WI38 (cell line): Measurements from ENCODE around the gene DPF3.

Source experiments
- H3K4me3 ChIP-seq: 2 replicates; pipeline ENCODE4 v1.5.1; 2011; ENCODE audit warnings: low read depth, mild to moderate bottlenecking, control low read depth, low read length
- TF ChIP-seq, protein P1 (sequence below): IDR thresholded peaks from 2 replicates; pipeline ENCODE4 v1.5.1; 2012; ENCODE audit warnings: low read depth, mild to moderate bottlenecking, control low read depth, low read length

The DPF3 gene

GRCh38 chr14:72801836-72802587 is 91.9 kb downstream of the DPF3 start:
- TF ChIP-seq, protein P1, sequence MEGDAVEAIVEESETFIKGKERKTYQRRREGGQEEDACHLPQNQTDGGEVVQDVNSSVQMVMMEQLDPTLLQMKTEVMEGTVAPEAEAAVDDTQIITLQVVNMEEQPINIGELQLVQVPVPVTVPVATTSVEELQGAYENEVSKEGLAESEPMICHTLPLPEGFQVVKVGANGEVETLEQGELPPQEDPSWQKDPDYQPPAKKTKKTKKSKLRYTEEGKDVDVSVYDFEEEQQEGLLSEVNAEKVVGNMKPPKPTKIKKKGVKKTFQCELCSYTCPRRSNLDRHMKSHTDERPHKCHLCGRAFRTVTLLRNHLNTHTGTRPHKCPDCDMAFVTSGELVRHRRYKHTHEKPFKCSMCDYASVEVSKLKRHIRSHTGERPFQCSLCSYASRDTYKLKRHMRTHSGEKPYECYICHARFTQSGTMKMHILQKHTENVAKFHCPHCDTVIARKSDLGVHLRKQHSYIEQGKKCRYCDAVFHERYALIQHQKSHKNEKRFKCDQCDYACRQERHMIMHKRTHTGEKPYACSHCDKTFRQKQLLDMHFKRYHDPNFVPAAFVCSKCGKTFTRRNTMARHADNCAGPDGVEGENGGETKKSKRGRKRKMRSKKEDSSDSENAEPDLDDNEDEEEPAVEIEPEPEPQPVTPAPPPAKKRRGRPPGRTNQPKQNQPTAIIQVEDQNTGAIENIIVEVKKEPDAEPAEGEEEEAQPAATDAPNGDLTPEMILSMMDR, result no peak
- H3K4me3 ChIP-seq, result no peak overlapping the region

DNA sequence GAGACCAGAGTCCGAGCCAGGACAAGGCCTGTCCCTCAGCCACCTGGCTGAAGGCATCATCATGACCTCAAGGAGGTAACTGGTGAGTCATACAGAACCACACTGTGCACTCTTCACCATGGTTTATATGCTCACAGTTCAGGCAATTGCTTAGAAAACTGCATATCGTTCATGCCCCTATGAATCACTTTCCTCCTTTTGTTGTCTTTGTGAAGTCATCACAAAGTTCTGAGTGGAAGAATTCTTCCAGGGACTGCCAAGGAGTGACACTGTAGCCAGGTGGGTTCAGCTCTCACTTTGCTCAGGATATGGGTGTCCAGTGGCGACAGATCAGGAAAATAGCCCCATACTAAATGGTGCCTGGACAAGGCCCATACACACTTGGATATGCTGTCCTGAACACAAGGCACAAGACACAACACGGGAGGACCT is 92.5 kb downstream of the DPF3 start:
- no peak overlapping the region for H3K4me3 ChIP-seq
- TF ChIP-seq, protein P1, result no peak

GRCh38 chr14:72800848-72801370 is 93.0 kb downstream of the DPF3 start:
- TF ChIP-seq, protein P1, result no peak
- no peak overlapping the region for H3K4me3 ChIP-seq

DNA sequence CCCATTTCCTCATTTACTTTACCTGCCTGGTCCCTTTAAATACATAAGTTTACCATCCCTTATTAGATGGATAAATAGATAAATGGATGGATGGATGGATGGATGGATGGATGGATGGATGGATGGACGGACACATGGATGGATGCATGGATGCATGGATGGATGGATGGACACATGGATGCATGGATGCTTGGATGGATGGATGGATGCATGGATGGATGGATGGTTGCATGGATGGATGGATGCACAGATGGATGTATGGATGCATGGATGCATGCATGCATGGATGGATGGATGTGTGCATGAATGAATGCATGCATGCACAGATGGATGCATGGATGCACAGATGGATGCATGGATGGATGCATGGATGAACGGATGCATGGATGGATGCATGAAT is 93.6 kb downstream of the DPF3 start:
- TF ChIP-seq, protein P1, result no peak
- no peak overlapping the region for H3K4me3 ChIP-seq

- TF ChIP-seq, protein P1, result no peak
- no peak overlapping the region for H3K4me3 ChIP-seq
Measured at GRCh38 chr14:72796935-72797334, 97.0 kb downstream of the DPF3 start.

DNA sequence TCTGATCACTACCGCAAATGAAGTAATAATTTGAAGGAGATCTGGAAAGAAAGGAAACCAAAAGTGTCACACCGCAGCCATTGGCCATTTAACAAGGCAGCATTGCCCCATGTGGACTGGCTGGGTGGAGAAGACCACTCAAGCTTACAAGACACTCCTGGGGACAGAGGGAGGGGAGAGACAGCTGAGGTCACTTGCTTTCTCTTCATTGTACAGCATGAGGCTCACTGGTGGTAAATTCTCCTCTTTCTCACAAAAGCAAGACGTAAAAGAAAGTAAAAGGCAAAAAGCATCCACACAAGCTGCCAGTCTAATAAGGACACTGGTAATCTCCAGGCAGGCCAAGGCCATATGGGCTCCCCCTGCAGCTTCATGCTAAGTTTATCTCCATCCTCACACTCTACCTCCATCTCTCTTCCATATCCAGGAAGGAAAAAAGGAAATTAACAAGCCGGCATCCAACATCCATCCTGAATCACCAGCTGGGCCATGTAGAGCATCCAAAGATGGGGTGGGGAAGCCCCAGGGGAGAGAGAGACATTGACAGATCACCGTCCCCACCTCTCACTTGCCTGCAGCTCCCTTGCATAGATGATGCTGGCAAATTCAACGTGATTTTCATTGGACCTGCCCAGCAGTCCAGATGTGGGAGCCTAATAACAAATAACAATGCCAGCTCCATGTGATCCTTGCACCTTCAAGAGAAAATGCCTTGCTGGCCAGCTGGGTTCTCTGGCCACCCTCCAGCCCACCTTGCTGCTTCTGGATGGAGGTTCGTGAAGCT is 100.6 kb downstream of the DPF3 start:
- H3K4me3 ChIP-seq, result no peak overlapping the region
- TF ChIP-seq, protein P1, result no peak
